UCSD-AML1 (cell line): Measurements from ENCODE around the gene METTL8.
"Not testable (repeated sequence)": the region's sequence is repeated elsewhere in the genome, so short reads cannot be mapped to it uniquely, and the experiment has no call there.

Source experiments
- DNase-seq: peaks from one replicate; lab custom pipeline; 2025; ENCODE audit not compliant: unreplicated experiment; lab: John Stamatoyannopoulos, UW

The METTL8 gene

DNA sequence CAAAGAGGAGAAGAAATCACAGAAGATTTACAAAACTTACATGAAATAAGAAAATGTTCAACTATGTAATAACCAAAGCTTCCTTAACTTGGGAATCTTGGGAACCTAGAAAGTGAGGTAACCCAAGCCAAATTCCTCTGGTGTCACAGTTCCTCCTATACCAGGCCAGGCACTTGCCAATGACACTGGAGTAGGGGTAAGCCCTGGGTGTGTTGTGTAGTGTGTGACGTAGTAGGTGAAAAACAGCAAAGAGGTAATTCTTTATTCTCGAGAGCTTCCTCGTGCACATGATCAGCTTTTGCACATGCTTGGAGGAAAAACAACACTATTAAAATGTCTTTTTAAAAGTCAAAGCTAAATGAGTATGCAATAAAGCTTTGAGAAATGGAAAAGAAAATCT, 118.0 kb downstream of the METTL8 start:
- DNase-seq = no peak

DNA sequence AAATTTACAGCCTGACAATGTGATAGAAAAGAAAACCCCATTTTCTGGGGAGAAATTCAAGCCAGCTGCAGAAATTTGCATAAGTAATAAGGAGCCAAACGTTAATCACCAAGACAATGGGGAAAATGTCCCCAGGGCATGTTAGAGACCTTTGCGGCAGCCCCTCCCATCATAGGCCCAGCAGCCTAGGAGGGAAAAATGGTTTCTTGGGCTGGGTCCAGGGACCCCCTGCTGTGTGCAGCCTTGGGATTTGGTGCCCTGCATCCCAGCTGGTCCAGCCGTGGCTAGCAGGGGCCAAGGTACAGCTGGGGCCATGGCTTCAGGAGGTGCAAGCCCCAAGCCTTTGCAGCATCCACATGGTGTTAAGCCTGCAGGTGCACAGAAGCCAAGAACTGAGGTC, 121.6 kb downstream of the METTL8 start:
- DNase-seq = not testable (repeated sequence)

DNA sequence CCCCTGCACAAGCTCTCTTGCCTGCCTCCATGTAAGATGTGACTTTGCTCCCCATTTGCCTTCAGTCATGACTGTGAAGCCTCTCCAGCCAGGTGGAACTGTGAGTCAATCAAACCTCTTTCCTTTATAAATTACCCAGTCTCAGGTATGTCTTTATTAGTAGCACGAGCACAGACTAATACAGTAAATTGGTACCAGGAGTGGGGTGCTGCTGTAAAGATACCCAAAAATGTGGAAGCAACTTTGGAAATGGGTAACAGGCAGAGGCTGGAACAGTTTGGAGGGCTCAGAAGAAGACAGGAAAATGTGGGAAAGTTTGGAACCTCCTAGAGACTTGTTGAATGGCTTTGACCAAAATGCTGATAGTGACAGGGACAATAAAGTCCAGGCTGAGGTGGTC, 122.2 kb downstream of the METTL8 start:
- DNase-seq = not testable (repeated sequence)

DNA sequence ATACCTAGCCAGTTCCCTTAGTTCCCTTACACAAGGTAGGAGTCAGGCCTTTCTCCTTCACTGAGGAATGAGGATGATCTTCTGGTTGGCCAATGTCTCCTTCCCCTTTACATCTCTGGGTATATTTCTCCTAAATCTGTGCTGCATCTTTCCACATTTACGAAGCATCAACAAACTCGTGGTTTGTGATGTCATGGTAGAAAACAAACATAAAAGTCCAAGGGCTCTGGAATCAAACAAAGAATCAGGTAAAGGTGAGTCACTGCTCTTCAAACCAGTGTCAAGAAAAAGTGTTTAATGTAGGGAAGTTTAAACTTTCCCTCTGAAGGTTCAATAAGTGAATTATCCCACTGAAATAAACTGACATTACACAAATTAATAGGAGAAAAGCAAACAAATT, 122.9 kb downstream of the METTL8 start:
- no peak for DNase-seq

DNA sequence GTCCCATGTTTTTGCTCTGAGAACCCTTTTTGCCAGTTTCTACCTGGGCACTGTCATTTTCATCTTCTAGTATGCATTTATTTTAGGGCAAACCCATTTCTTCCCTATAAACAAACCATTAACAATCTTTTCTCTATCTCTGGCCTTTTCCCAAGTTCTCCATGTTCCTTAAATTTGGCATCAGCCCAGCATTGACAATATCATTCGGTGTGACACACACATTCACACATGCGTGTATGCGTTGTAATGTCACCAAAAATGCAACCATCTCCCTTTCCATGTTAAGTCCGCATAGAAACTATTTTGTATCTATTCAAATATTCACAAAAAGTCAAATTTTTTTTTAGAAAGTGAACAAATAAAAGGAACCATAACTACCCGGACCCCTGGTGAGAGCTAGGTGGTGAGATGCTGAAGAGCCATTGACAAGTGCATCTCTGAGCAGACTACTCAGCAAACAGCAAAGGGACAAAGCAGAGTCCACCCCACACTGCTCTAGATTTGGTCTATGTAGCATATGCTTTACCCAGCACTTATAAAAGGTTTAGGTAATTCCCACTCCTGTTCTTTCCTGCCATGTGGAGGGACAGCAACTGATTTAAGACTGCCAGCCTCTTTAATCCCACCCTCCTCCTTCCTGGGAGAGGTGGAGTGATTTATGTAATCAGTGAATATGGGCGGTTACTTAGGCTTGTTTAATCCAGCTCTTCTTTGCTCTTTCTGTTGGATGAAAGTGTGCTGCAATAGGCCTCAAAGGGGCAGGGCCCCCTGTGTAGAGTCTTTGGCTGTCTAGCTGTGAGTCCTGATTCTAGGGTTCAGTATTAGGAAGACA, 124.1 kb downstream of the METTL8 start:
- DNase-seq = no peak

DNA sequence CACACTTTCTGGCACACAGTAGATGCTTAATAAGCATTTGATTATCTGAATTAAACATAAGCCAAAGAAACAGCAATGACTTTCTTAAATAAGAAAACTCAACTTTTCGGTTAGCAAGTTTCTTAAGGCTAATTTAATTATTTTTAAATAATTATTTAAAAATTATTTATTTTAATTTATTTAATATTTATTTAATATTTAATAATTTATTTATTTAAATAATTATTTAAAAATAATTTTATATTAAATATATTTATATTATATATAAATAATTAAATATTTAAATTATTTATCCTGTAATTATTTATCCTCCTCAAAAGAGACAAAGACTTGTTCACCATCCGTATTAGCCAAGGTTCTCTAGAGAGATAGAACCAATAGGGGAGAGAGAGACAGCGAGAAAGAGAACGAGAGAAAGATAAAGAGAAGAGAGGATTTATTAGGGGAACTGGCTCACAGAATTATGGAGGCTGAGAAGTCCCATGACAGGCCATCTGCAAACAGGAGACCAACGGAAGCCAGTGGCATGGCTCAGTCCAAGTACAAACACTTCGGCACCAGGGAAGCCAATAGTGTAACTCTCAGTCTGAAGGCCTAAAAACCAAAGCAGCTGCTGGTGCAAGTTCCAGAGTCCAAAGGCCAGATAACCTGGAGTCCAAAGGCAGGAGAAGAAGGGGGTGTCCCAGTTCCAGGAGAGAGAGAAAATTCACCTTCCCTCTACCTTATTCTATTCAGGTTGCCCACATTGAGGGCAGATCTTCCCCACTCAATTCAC, 125.3 kb downstream of the METTL8 start:
- no peak for DNase-seq

DNA sequence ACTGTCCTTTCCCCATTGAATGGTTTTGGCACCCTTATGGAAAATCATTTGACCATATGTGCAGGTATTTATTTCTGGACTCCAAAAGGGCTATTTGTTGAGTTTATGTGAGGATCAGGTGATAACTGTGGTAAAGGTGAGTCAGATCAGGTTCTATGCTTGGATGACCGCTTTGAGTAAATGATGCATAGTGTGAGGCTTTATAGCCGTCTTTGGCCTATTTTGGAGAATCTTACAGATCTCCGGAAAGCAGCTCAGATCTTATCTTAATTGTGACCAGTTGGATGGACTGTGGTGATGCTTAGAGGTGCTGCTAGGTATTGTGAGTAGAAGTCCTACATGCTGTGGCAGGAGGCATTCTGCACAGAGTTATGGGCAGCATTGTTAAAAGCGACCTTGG, 126.2 kb downstream of the METTL8 start:
- DNase-seq = no peak

DNA sequence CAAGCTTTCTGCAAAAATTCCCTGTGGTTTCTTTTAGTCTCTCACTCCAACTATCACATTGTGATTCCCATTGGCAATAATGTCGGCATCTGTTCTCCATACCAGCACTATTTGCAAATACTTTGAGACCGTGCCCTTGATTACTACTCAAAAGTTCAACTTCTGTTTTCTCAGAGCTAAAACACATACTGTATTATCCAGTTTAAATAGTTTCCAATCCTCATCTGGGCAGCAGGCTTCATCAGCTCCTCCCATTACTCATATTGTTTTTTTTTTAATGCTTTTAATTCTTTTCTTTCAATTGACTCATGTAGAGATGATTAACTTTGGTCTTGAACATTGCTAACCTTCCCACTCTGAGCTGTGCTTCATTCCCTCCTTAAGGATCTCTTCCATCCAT, 135.8 kb downstream of the METTL8 start:
- DNase-seq = no peak

DNA sequence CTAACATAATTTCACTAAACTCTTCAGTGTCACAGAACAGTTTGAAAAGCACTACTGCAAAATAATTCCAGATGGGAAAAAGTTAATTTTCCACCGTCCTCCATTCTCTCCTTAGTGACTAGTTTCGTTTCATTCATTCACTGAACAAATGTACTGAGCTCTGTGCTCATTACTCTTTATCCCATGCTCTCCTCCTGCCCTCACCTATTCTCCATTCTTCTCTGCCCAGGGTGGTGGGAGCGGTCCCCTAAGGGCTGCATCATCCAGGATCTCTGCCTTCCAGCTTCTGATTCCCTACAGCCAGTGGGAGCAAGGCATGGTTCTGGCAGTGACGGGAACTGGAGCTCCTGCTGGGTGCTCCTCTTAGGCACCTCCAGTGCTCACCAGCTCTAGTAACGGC, 139.2 kb downstream of the METTL8 start:
- DNase-seq = no peak

DNA sequence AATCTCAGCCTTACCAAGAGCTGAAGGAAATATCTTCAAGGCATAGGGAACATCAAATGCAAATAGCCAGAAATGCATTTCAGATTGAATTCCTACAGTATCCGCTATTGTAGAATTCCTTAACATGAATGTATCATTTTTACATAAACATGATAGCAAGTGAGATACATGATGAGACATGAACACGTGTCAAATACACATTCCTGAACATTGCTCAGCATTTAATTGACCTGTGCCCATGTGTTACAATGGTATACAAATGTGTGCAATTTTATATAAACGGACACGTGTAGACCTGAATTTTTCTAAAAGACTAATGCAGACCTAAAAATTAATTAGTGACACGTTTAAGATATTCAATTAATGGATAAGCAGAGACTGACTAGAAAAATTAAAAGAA, 140.1 kb downstream of the METTL8 start:
- no peak for DNase-seq

DNA sequence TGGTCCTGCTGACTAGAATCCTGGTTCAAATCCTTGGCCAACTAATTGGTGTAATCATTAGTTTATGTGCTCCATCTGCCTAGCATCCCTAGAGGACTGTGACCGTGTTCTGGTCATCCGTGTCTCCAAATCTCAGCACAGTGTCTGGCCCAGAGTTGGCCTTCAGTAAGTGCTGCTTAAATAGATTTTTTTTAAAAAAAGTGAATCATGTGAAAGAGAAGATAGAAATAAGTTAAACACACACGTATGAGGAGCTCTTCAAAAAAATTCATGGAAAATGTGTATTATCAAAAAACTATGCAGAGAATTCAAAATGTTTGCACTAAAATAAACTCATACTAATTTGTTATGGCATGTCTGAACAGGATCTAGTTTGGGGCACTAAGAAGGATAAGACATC, 143.8 kb downstream of the METTL8 start:
- DNase-seq = no peak

DNA sequence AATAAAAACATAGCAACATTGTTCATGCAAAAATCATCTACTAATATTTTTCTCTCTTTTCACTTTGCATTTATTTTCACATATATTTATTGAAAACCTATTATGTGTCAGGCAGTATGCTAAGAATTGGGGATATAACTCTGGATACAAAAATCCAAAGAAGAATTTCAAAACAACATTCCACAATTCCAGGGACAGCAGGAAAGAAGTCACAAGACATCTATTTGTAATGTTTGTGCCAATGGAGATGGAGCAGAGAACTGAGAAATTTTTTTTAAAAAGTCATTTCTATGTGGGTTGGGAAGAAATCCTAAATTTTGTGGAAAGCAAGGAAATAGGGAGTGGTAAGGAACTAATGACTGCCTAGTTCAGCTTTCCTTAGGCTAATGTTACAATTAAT, 144.5 kb downstream of the METTL8 start:
- no peak for DNase-seq

DNA sequence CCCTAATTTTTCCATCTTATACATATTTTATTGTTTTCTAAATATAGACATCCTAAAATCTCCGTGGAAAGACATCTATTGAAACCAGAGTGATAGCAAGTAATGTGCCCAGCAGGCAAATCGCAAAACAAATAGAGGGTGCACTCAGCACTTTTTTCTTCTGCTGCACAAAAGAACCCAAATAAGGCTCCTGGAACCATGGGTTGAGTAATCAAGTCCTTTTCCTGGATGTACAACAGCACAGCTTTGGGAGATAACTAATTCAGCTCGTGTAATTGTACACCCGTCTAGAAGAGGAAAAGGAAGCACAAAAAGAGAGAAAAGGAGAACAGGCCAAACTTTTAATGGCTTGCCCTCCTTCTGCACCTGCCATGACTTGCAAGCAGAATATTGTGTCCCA, 146.2 kb downstream of the METTL8 start:
- no peak for DNase-seq

DNA sequence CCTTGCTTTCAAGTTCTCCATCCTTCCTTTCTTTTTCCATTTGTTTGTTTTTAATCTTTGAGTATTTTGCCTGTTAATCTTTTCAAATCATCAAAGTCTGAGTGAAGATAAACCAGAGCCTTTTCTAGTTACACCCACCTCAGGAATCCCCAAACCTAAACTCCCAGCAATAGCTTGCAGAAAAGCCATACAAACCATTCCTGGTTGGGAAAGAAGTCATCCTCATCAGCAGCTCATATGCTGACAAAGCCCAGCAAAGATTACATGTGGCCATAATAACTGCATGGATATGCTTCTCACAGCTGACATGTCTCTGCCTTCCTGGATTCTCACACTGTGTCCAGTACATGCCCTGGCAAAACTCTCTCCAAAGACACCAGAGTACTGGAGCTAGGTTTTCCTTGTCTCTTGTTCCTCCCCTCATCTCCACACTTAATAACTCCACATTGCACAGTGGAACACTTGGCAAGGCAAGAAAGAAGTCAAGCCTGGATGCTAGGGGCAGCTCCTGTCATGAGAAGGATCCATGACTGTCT, 146.7 kb downstream of the METTL8 start:
- DNase-seq = no peak

DNA sequence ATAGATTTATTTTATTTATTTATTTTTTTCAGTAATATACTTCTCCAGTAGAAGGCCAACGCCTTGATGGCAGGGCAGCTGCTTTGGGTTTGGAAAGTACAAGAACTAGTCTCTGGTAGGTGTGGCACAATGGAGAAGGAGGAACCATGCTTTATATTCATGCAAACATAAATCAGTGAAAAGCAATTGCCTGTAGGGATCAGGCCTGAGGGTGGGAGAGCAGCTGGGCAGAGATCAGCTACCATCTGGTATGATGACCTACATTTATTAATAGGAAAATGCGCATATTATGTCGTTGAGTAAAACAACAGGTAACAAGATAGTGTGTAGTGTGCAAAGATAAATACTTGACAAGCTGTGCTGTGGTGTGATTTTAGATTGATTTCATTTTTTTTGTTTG, 152.7 kb downstream of the METTL8 start:
- DNase-seq = no peak

DNA sequence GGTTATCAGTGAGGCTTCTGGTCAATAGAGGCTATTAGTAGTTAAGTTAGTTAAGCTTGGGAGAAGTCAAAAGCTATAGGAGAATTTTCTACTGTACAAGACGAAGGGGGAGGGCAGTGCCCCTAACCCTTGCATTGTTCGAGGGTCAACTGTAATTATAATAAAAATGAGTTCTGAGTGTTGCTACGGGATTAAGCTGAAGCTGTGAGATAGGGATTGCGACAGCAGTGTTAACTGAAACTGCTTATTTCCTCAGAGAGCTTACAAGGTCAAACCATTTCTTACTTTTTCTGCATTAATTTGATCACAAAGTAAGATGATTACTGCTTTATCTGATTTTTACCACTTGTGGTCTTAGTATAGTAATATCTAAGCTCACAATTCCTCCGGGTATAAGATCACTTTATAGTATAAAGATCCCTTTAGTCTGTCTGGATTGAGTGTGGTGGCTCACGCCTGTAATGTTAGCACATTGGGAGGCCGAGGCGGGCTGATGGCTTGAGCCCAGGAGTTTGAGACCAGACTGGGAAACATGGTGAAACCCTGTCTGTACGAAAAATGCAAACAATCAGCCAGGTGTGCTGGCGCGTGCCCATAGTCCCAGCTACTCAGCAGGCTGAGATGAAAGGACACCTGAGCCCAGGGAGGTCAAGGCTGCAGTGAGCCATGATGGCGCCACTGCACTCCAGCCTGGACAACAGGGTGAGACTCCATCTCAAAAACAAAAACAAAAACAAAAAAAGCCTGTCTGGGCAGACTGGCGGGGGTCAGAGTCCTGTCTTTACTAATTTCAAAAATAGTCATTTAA, 153.6 kb downstream of the METTL8 start:
- DNase-seq = no peak

DNA sequence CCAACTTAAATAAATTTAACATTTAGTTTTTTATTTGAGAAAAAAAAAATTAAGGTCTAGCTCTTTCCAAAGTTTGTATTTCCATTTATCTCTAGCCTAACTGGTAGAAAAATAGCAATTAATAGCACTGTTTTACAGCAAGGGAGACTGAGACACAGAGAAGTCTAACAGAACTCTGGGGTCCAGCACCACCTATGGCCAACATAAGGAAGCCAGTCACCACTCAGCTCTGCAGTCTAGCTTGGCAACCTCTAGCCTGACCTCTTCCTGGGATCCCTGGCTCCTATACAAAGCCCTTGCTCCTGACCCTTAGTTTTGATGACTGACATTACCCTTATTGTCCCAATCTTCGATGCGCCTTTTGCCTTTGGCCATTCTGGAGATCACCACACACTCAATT, 159.0 kb downstream of the METTL8 start:
- DNase-seq = no peak

DNA sequence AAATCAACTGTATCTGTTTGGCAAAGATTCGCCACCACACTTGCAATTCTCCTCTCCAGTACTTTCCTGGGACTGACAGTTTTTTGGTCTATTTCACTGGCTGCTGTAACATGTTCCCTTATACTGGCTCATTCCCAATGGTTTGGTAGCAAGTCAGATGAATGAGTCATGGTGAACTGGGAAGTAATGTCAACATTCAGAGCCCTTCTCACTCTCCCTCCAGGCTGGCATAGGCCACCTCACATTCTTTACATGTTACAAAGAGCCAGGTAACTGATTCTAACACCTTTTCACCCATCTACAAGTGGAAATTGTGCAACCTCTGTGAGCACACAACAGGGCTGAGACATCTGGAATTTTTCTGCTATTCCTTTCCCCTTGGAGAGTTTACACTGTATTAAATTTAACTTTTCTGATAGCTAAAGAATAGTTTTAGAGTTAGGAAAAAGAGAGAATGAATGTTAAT, 161.8 kb downstream of the METTL8 start:
- DNase-seq = no peak

DNA sequence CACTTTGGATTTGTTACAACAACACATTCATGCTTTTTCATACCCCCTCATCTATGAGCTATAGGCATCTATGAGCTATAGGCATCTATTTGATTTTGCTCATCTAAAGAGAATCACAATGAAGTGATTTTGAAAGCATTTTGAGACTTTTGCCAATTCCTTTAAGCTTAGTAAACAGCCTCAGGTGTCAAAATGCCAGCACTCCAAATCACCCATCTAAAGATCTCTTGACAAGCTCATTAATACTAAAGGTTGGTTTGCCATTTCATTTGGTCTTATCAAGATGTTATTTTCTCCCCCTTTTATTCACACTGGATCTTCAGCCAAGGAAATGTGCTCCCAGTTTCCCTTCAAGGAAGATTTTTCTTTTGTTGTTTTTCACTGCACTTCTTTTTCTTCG, 162.4 kb downstream of the METTL8 start:
- DNase-seq = no peak

DNA sequence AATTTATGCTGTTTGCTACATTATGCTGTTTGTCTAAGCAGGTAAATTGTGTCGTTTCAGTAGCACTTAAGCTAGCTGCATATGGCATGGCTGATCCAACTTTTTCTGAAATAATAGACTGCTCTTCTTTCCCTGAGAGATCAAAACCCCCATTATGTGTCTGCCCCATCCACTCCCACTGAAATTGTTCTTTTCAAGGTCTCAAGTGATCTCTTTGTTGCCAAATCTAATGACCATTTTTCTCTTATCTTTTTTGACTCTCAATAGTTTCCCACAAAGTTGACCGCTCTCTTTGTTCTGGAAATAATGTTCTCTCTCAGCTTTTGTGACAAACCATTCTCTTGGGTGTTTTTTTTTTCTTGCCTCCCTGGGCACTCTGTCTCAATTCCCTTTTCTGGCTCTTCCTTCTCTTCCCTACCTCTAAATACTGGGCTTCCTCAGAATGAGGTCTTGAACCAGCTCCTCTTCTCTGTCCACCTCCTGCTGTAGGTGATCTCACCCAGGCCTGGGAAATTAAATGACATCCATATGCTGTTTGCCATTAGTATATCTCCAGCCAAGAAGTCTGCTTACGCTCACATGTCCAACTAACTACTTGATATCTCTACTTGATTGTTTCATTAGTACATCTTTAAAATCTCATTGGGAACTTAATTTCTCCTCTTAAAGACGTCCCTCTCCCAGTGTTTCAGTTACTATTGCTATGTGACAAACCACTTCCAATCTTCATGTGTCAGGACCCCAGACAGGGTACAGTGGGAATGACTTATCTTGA, 165.7 kb downstream of the METTL8 start:
- no peak for DNase-seq
